KMS-11 (cell line): ENCODE results near the gene RPS21.

Experiments
- H2AFZ ChIP-seq: fragments of 200-600 bp; sonication (generic); 2 replicates; pipeline ENCODE4 v1.6.1; 2016; ENCODE audit warnings: antibody characterized with exemption, mixed run types, low read depth
- H3K27ac ChIP-seq: fragments of 200-600 bp; sonication (generic); 2 replicates; pipeline ENCODE4 v1.6.1; 2016; ENCODE audit warnings: mild to moderate bottlenecking, mixed run types
- H3K27me3 ChIP-seq: fragments of 200-600 bp; sonication (generic); 2 replicates; pipeline ENCODE4 v1.6.1; 2017; ENCODE audit warnings: mild to moderate bottlenecking, low read depth, mixed run types, moderate library complexity; ENCODE audit not compliant: insufficient read depth
- H3K36me3 ChIP-seq: fragments of 200-600 bp; sonication (generic); 2 replicates; pipeline ENCODE4 v1.6.1; 2017; ENCODE audit warnings: mild to moderate bottlenecking, mixed run types; ENCODE audit not compliant: insufficient read depth
- H3K4me1 ChIP-seq: fragments of 200-600 bp; sonication (generic); 2 replicates; pipeline ENCODE4 v1.6.1; 2016; ENCODE audit warnings: mild to moderate bottlenecking, low read depth, mixed run types; ENCODE audit not compliant: poor library complexity, severe bottlenecking
- H3K4me2 ChIP-seq: fragments of 200-600 bp; sonication (generic); 2 replicates; pipeline ENCODE4 v1.7.0; 2016; ENCODE audit warnings: mild to moderate bottlenecking, mixed run types
- H3K4me3 ChIP-seq: fragments of 200-600 bp; sonication (generic); IDR thresholded peaks from 2 replicates; pipeline ENCODE4 v1.6.1; 2017; ENCODE audit warnings: low read depth, low read length, mixed read lengths; ENCODE audit not compliant: insufficient read depth
- H3K79me2 ChIP-seq: fragments of 200-600 bp; sonication (generic); 2 replicates; pipeline ENCODE4 v1.6.1; 2016; ENCODE audit warnings: low read depth, mixed run types; ENCODE audit not compliant: insufficient read depth
- H3K9ac ChIP-seq: fragments of 200-600 bp; sonication (generic); 2 replicates; pipeline ENCODE4 v1.6.1; 2016; ENCODE audit warnings: mild to moderate bottlenecking, mixed run types
- H4K20me1 ChIP-seq: fragments of 200-600 bp; sonication (generic); 2 replicates; pipeline ENCODE4 v1.6.1; 2016; ENCODE audit warnings: mild to moderate bottlenecking, mixed run types; ENCODE audit not compliant: insufficient read depth
- CTCF ChIP-seq: fragments of 200-600 bp; sonication (generic); conservative IDR thresholded peaks from 2 replicates; pipeline ENCODE4 v1.6.1; 2017; ENCODE audit warnings: low read depth, mild to moderate bottlenecking, antibody characterized with exemption, low read length, moderate library complexity, mixed read lengths

Gene RPS21

GRCh38 chr20:62363920-62364851, 22.7 kb upstream of the RPS21 start:
- Histone ChIP-seq H3K4me2 (no peak overlapping the region), H3K79me2 (no peaks in the 10 kb centered on the region; the same call in 1 of the 2 replicates)

GRCh38 chr20:62364911-62365736, 21.8 kb upstream of the RPS21 start:
- no peak overlapping the region for H3K4me3 ChIP-seq
- H2AFZ ChIP-seq, result no peak overlapping the region
- no peak overlapping the region for H3K27ac ChIP-seq
- peak overlapping the region; percentile 90; the same call in 1 of the 2 replicates for H3K4me2 ChIP-seq
- no peaks in the 10 kb centered on the region for H4K20me1 ChIP-seq
- no peak for TF ChIP-seq CTCF
- no peaks in the 10 kb centered on the region; the same call in 1 of the 2 replicates for H3K79me2 ChIP-seq
- H3K36me3 ChIP-seq, result no peaks in the 10 kb centered on the region
- peak overlapping the region; percentile 58; the same call in 1 of the 2 replicates for H3K9ac ChIP-seq
- H3K27me3 ChIP-seq, result peaks cover 16% of the 10 kb centered on the region
- H3K4me1 ChIP-seq, result peaks cover 30% of the 10 kb centered on the region

More at GRCh38 chr20:62363920-62364851, 22.7 kb upstream of the RPS21 start:
- TF ChIP-seq CTCF, result no peak
- Histone ChIP-seq H2AFZ (no peak overlapping the region), H3K4me3 (no peak overlapping the region), H3K27me3 (peaks cover 16% of the 10 kb centered on the region), H4K20me1 (no peaks in the 10 kb centered on the region), H3K9ac (no peak overlapping the region), H3K27ac (no peak overlapping the region), H3K4me1 (peaks cover 26% of the 10 kb centered on the region), H3K36me3 (no peaks in the 10 kb centered on the region)

GRCh38 chr20:62365814-62366369, 21.0 kb upstream of the RPS21 start:
- Histone ChIP-seq H3K27me3 (peaks cover 16% of the 10 kb centered on the region), H3K36me3 (no peaks in the 10 kb centered on the region), H4K20me1 (no peaks in the 10 kb centered on the region), H3K4me3 (no peak overlapping the region), H3K27ac (no peak overlapping the region), H3K9ac (peak overlapping the region; percentile 58; the same call in 1 of the 2 replicates), H3K4me2 (peak overlapping the region; percentile 90), H3K4me1 (peaks cover 32% of the 10 kb centered on the region), H2AFZ (peak overlapping the region; percentile 82; the same call in 1 of the 2 replicates), H3K79me2 (no peaks in the 10 kb centered on the region; the same call in 1 of the 2 replicates)
- TF ChIP-seq CTCF, result no peak
